Right lobe of liver (tissue), 4 donors: Measurements from ENCODE around the gene PRM1.

Experiments used
- CTCF ChIP-seq, 4 donors: fragments of 200-600 bp in 3 of 4; fragments of 450-650 bp in 1 of 4; IDR thresholded peaks; one replicate each; pipeline versions ENCODE4 v1.5.1 to v1.8.0; 2016 to 2022; ENCODE audit warnings: antibody characterized with exemption in 4 of 4, mild to moderate bottlenecking in 2 of 4
- POLR2A ChIP-seq: fragments of 450-650 bp; IDR thresholded peaks from one replicate; pipeline ENCODE4 v1.6.1; 2017; ENCODE audit warnings: antibody characterized with exemption, mild to moderate bottlenecking
- donor health status: DM: no; HTN: no; CAD: no.
- donor health status: DM: no; HTN: no; CAD: no.
- donor health status: DM: no; HTN: yes; CAD: no.

DNA sequence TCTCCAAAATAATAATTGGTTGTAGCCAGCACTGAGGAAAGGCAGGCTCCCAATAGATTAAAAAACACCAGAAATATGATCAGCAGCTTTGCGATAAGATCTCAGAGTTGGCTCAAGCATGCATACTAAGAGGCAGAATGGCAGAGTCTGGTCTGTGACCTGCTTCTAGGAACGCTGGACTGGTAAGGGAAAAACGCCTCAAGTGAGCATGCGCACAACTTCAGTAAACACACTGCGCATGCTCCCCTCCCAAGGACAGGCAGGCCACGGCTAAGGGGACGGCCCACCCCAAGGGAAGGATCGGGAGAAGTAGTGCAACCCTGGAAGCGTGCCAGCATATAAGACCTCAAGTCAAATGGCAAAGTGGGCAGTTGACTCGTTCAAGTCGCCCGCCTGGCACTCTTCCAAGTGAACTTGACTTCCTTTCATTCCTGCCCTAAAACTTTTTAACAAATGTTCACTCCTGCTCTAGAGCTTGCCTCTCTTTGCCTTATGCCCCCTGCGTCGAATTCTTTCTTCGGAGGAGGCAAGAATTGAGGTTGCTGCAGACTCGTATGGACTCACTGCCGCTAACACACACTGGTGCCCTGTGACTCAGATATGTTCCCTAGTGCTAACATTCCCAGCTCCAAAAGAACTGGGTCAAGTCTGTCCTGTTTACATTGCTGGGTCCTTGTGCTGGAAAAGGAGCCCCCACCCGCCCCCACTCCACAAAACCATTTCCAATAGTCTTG is 22.4 kb upstream of the PRM1 start:
- TF ChIP-seq POLR2A (no peak), CTCF (IDR thresholded peaks at IDR 0.05) (no peak)
